Naive thymus-derived CD4-positive, alpha-beta T cell (primary cell): Measurements from ENCODE around the gene MRPL20. TPM values are rescaled to one million over a fixed set of nuclear protein-coding genes. Genes with fewer than 3 reads are reported as not detected.
A peak's percentile ranks its signal among the peaks of the same experiment; 100 is the strongest.

ENCODE experiments used
- ATAC-seq: fragments of 150-1000 bp; cut with Tn5 transposase; 2 replicates; pipeline ENCODE4 v1.10.0; 2021; ENCODE audit warnings: mild to moderate bottlenecking, moderate library complexity
- CTCF ChIA-PET: fragments of 350-600 bp; sonication (Branson Sonifier 250); formaldehyde crosslinking; loops from one replicate; lab custom pipeline; 2021; ENCODE audit warnings: antibody characterized with exemption; lab: Charles Lee
- POLR2A ChIA-PET: fragments of 350-600 bp; sonication (Branson Sonifier 250); formaldehyde crosslinking; loops from one replicate; lab custom pipeline; 2021; ENCODE audit warnings: antibody characterized with exemption, inconsistent platforms; lab: Charles Lee
- DNase-seq, 9 donors: peaks; one replicate each; pipeline versions ENCODE4 v3.0.0 to v3.0.0-alpha.2; 2020 to 2022; ENCODE audit warnings: mixed read lengths in 1 of 9
- H3K27ac ChIP-seq: one replicate; pipeline ENCODE4 v1.7.0; 2013; ENCODE audit warnings: mild to moderate bottlenecking, low read depth, low read length, moderate library complexity
- H3K27me3 ChIP-seq, 2 donors: one replicate each; pipeline ENCODE4 v1.7.0; 2013; ENCODE audit warnings: low read length in 2 of 2, mild to moderate bottlenecking in 2 of 2, moderate library complexity in 2 of 2; ENCODE audit not compliant: control insufficient read depth in 2 of 2, insufficient read depth in 2 of 2
- H3K36me3 ChIP-seq, 3 experiments: 1 replicate in 2 of 3; 2 replicates in 1 of 3; pipeline ENCODE4 v1.7.0; 2013; ENCODE audit warnings: low read length in 3 of 3, mild to moderate bottlenecking in 3 of 3, moderate library complexity in 1 of 3; ENCODE audit not compliant: insufficient read depth in 3 of 3, control insufficient read depth in 2 of 3
- H3K4me1 ChIP-seq, 2 donors: one replicate each; pipeline ENCODE4 v1.7.0; 2013; ENCODE audit warnings: low read length in 2 of 2, mild to moderate bottlenecking in 2 of 2, moderate library complexity in 1 of 2; ENCODE audit not compliant: control insufficient read depth in 2 of 2, insufficient read depth in 2 of 2
- H3K4me3 ChIP-seq: 2 replicates; pipeline ENCODE4 v1.7.0; 2013; ENCODE audit warnings: mild to moderate bottlenecking, low read length
- H3K9me3 ChIP-seq, 3 experiments: 1 replicate in 2 of 3; 2 replicates in 1 of 3; pipeline ENCODE4 v1.7.0; 2013; ENCODE audit warnings: low read length in 3 of 3; ENCODE audit not compliant: control insufficient read depth in 2 of 3
- H3K27ac Mint-ChIP-seq, 9 donors: one replicate each; pipeline ENCODE4 v1.8.0; 2020 to 2022; ENCODE audit warnings: mixed read lengths in 9 of 9, mild to moderate bottlenecking in 8 of 9, moderate library complexity in 5 of 9, inconsistent platforms in 2 of 9
- H3K27me3 Mint-ChIP-seq, 5 donors: one replicate each; pipeline ENCODE4 v1.8.0; 2021 to 2022; ENCODE audit warnings: mixed read lengths in 5 of 5, mild to moderate bottlenecking in 1 of 5
- H3K36me3 Mint-ChIP-seq, 5 donors: one replicate each; pipeline ENCODE4 v1.8.0; 2020 to 2022; ENCODE audit warnings: mixed read lengths in 5 of 5, mild to moderate bottlenecking in 3 of 5, inconsistent platforms in 1 of 5
- H3K4me1 Mint-ChIP-seq, 7 donors: one replicate each; pipeline ENCODE4 v1.8.0; 2020 to 2022; ENCODE audit warnings: mixed read lengths in 7 of 7, mild to moderate bottlenecking in 3 of 7, inconsistent platforms in 1 of 7
- H3K4me3 Mint-ChIP-seq, 10 donors: one replicate each; pipeline ENCODE4 v1.8.0; 2020 to 2022; ENCODE audit warnings: mild to moderate bottlenecking in 10 of 10, mixed read lengths in 10 of 10, moderate library complexity in 6 of 10, inconsistent platforms in 2 of 10
- H3K9me3 Mint-ChIP-seq, 11 donors: one replicate each; pipeline ENCODE4 v1.8.0; 2020 to 2022; ENCODE audit warnings: mixed read lengths in 11 of 11, mild to moderate bottlenecking in 4 of 11, inconsistent platforms in 1 of 11, moderate library complexity in 1 of 11
- intact Hi-C, 2 donors: fragments of 100-400 bp; cut with micrococcal nuclease; formaldehyde crosslinking; loops; one replicate each; pipeline ENCODE4 v1.15.1; 2023
- polyA plus RNA-seq, 2 donors: library from polyadenylated mRNA; unstranded; fragments of 300-500 nt; fragmentation: Illumina TruSeq; gene quantifications; one replicate each; pipeline ENCODE4 v1.2.3, GENCODE V29; 2021
- total RNA-seq, 6 experiments: library from RNA in 5 of 6; stranded (reverse) in 5 of 6; gene quantifications; 1 replicate in 5 of 6; 2 replicates in 1 of 6; pipeline ENCODE4 v1.2.3 and lab custom pipeline; 2021 to 2026

MRPL20 gene
- total and polyA plus RNA-seq, 7 experiments from 2014 or later = 91.2 to 239 (median 134) TPM

- ATAC-seq (peak; percentile 50), DNase-seq (no peak)
- no peaks in the 10 kb centered on the region for H3K36me3 Mint-ChIP-seq
- peaks cover 0 to 4% (median 0%) of the 10 kb centered on the region in 11 donors for H3K9me3 Mint-ChIP-seq
- intact Hi-C loops = no loop called here
- Histone ChIP-seq H3K27ac (no peak overlapping the region), H3K36me3 (no peaks in the 10 kb centered on the region), H3K4me3 (no peak overlapping the region), H3K27me3 (no peaks in the 10 kb centered on the region), H3K4me1 (no peaks in the 10 kb centered on the region), H3K9me3 (no peaks in the 10 kb centered on the region)
- peak overlapping the region in 4 of 10 donors; percentile 18 to 43 (median 22) for H3K4me3 Mint-ChIP-seq
- ChIA-PET CTCF (no interaction called here), POLR2A (interaction anchor here (0.6 kb wide), 1 partner anchor 226 kb away, joined by 3 read pairs; no protein-coding TSS in a partner anchor)
- H3K4me1 Mint-ChIP-seq = peaks cover 0 to 12% (median 4%) of the 10 kb centered on the region in 7 donors
- peaks cover 16 to 35% (median 33%) of the 10 kb centered on the region in 5 donors for H3K27me3 Mint-ChIP-seq
- no peak overlapping the region for H3K27ac Mint-ChIP-seq
Measured at GRCh38 chr1:1426496-1427105, 19.5 kb upstream of the MRPL20 start.

GRCh38 chr1:1425753-1426495 lies 18.8 kb upstream of the MRPL20 start:
- ChIA-PET POLR2A (interaction anchor here (0.6 kb wide), 1 partner anchor 225 kb away, joined by 3 read pairs; no protein-coding TSS in a partner anchor), CTCF (no interaction called here)
- H3K4me3 ChIP-seq = no peak overlapping the region
- H3K4me3 Mint-ChIP-seq = peak overlapping the region in 4 of 10 donors; percentile 18 to 43 (median 22)
- no peaks in the 10 kb centered on the region for H3K36me3 ChIP-seq
- H3K9me3 ChIP-seq = no peaks in the 10 kb centered on the region
- peaks cover 0 to 4% (median 0%) of the 10 kb centered on the region in 11 donors for H3K9me3 Mint-ChIP-seq
- peak overlapping the region in 1 of 9 donors; percentile 42 for H3K27ac Mint-ChIP-seq
- H3K27me3 Mint-ChIP-seq = peaks cover 16 to 36% (median 32%) of the 10 kb centered on the region in 5 donors
- H3K4me1 Mint-ChIP-seq = peaks cover 0 to 12% (median 4%) of the 10 kb centered on the region in 7 donors
- DNase-seq (no peak), ATAC-seq (no peak)
- no peak overlapping the region for H3K27ac ChIP-seq
- H3K4me1 ChIP-seq = no peaks in the 10 kb centered on the region
- H3K36me3 Mint-ChIP-seq = no peaks in the 10 kb centered on the region
- intact Hi-C loops = no loop called here
- H3K27me3 ChIP-seq = no peaks in the 10 kb centered on the region

- no peaks in the 10 kb centered on the region for H3K36me3 ChIP-seq
- CTCF ChIA-PET = no interaction called here
- H3K27ac Mint-ChIP-seq = no peak overlapping the region
- H3K36me3 Mint-ChIP-seq = no peaks in the 10 kb centered on the region
- intact Hi-C loops = no loop called here
- POLR2A ChIA-PET = no interaction called here
- H3K27me3 Mint-ChIP-seq = peaks cover 16 to 39% (median 32%) of the 10 kb centered on the region in 5 donors
- H3K27ac ChIP-seq = no peak overlapping the region
- ATAC-seq (no peak), DNase-seq (no peak)
- peaks cover 0 to 12% (median 4%) of the 10 kb centered on the region in 7 donors for H3K4me1 Mint-ChIP-seq
- no peak overlapping the region for H3K4me3 Mint-ChIP-seq
- H3K4me3 ChIP-seq = no peak overlapping the region
- no peaks in the 10 kb centered on the region for H3K9me3 ChIP-seq
- H3K4me1 ChIP-seq = no peaks in the 10 kb centered on the region
- H3K9me3 Mint-ChIP-seq = peaks cover 0 to 4% (median 0%) of the 10 kb centered on the region in 11 donors
- no peaks in the 10 kb centered on the region for H3K27me3 ChIP-seq
Measured at GRCh38 chr1:1425426-1425752, 18.3 kb upstream of the MRPL20 start.

- H3K4me3 ChIP-seq = no peak overlapping the region
- intact Hi-C loops = no loop called here
- ATAC-seq (no peak), DNase-seq (no peak)
- CTCF ChIA-PET = no interaction called here
- Mint-ChIP-seq H3K36me3 (no peaks in the 10 kb centered on the region), H3K4me1 (peaks cover 0 to 10% (median 4%) of the 10 kb centered on the region in 7 donors), H3K9me3 (peaks cover 0 to 4% (median 0%) of the 10 kb centered on the region in 11 donors), H3K4me3 (peak overlapping the region in 1 of 10 donors; percentile 16), H3K27me3 (peaks cover 11 to 35% (median 28%) of the 10 kb centered on the region in 5 donors), H3K27ac (peak overlapping the region in 1 of 9 donors; percentile 14)
- H3K9me3 ChIP-seq = no peaks in the 10 kb centered on the region
- no peak overlapping the region for H3K27ac ChIP-seq
- H3K4me1 ChIP-seq = no peaks in the 10 kb centered on the region
- POLR2A ChIA-PET = no interaction called here
- H3K36me3 ChIP-seq = no peaks in the 10 kb centered on the region
- H3K27me3 ChIP-seq = no peaks in the 10 kb centered on the region
Measured at GRCh38 chr1:1424707-1425106, 17.6 kb upstream of the MRPL20 start.

- H3K36me3 Mint-ChIP-seq = no peaks in the 10 kb centered on the region
- Histone ChIP-seq H3K9me3 (no peaks in the 10 kb centered on the region), H3K36me3 (no peaks in the 10 kb centered on the region), H3K4me1 (no peaks in the 10 kb centered on the region), H3K4me3 (no peak overlapping the region), H3K27me3 (no peaks in the 10 kb centered on the region), H3K27ac (no peak overlapping the region)
- H3K9me3 Mint-ChIP-seq = peaks cover 0 to 2% (median 0%) of the 10 kb centered on the region in 11 donors
- peaks cover 0 to 7% (median under 1%) of the 10 kb centered on the region in 7 donors for H3K4me1 Mint-ChIP-seq
- no peak for ATAC-seq
- H3K27me3 Mint-ChIP-seq = peaks cover under 1 to 30% (median 22%) of the 10 kb centered on the region in 5 donors
- no peak overlapping the region for H3K4me3 Mint-ChIP-seq
- peak overlapping the region in 1 of 9 donors; percentile 59 for H3K27ac Mint-ChIP-seq
- no peak for DNase-seq
- intact Hi-C loops = no loop called here
- CTCF ChIA-PET = no interaction called here
- POLR2A ChIA-PET = no interaction called here
Measured at GRCh38 chr1:1423245-1423597, 16.1 kb upstream of the MRPL20 start.

- Histone ChIP-seq H3K4me1 (no peaks in the 10 kb centered on the region), H3K27ac (no peak overlapping the region), H3K4me3 (no peak overlapping the region), H3K27me3 (no peaks in the 10 kb centered on the region), H3K9me3 (no peaks in the 10 kb centered on the region), H3K36me3 (no peaks in the 10 kb centered on the region)
- intact Hi-C loops = no loop called here
- ChIA-PET POLR2A (no interaction called here), CTCF (interaction anchor here (1.1 kb wide), 1 partner anchor 19 kb away, joined by 4 read pairs; no protein-coding TSS in a partner anchor)
- peaks cover 0 to 7% (median 0%) of the 10 kb centered on the region in 7 donors for H3K4me1 Mint-ChIP-seq
- peaks cover 0 to 2% (median 0%) of the 10 kb centered on the region in 11 donors for H3K9me3 Mint-ChIP-seq
- ATAC-seq (no peak), DNase-seq (no peak)
- peaks cover 0 to 32% (median 21%) of the 10 kb centered on the region in 5 donors for H3K27me3 Mint-ChIP-seq
- H3K36me3 Mint-ChIP-seq = no peaks in the 10 kb centered on the region
- peak overlapping the region in 2 of 10 donors; percentile 16 to 43 for H3K4me3 Mint-ChIP-seq
- no peak overlapping the region for H3K27ac Mint-ChIP-seq
Measured at GRCh38 chr1:1422465-1423244, 15.6 kb upstream of the MRPL20 start.
